Measurements from ENCODE around the gene TUBB6.

DNA sequence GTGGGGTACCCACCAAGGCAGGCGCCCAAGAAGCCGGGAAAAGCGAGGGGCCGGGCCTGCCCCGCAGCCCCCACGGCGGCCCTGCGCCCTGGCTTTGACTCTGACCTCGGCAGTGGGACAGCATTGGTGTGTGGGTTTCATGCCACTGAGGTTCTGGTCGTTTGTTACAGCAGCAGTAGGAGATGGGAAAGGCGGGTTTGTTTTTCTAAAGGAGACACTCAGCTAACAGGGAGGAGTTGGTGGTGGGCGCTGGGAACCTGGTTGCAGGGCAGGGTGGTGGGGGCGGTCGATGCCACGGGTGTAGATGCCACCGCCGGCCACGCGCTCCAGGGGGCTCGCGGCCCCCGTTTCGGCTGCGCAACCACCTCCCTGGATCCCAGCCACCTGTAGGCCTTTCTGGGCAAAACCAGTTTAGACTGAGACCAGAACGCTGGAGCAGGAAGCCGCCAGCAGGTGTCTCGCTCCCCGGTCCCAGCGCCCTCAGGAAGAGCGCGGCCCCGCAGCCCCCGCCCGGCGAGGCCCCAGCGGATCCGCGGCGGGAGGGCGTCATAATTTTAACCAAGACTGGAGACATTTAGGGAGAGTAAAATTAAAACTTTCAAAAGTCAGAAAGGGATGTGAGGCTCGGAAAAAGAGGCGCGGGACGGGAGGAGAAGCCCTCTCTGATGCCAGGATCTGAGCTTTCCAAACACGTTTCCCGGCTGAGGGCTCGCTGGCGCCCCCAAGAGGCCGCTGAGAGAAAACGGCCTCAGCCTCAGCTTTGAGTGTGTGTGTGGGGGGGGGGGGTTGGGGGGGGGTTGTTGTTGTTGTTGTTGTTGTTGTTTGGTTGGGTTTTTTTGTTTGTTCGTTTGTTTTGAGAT is 36.4 kb upstream of the TUBB6 start:
- TF ChIP-seq CTCF (IDR thresholded peaks at IDR 0.05), result peak; percentile 61 to 81 (median 74)
- no peak for TF ChIP-seq POLR2A (IDR thresholded peaks at IDR 0.05)
